WTC11 (cell line): ENCODE measurements around the gene LYPD6B. TPM values are rescaled to one million over a fixed set of nuclear protein-coding genes. Genes with fewer than 3 reads are reported as not detected.

Experiments used
- ATAC-seq: fragments of 200-7000 bp; cut with Tn5 transposase; 2 replicates; pipeline ENCODE4 v1.10.0; 2021; ENCODE audit warnings: mild to moderate bottlenecking, moderate library complexity
- CTCF ChIA-PET: fragments of 300-600 bp; sonication (Branson Sonifier 250); formaldehyde crosslinking; loops from one replicate; lab custom pipeline; 2021; ENCODE audit warnings: antibody characterized with exemption; lab: Charles Lee
- POLR2A ChIA-PET: fragments of 350-600 bp; sonication (Branson Sonifier 250); formaldehyde crosslinking; loops from one replicate; lab custom pipeline; 2021; ENCODE audit warnings: antibody characterized with exemption; lab: Charles Lee
- DNase-seq: peaks from one replicate; pipeline ENCODE4 v3.0.0; 2021; ENCODE audit warnings: low spot score
- H3K27ac Mint-ChIP-seq: 2 replicates; pipeline ENCODE4 v1.8.0; 2021; ENCODE audit warnings: mixed read lengths
- H3K27me3 Mint-ChIP-seq: 2 replicates; pipeline ENCODE4 v1.8.0; 2021; ENCODE audit warnings: low read depth, mild to moderate bottlenecking, moderate library complexity, mixed read lengths
- H3K36me3 Mint-ChIP-seq: 2 replicates; pipeline ENCODE4 v1.8.0; 2021; ENCODE audit warnings: mixed read lengths
- H3K4me1 Mint-ChIP-seq: 2 replicates; pipeline ENCODE4 v1.8.0; 2022; ENCODE audit warnings: mixed read lengths
- H3K4me3 Mint-ChIP-seq: 2 replicates; pipeline ENCODE4 v1.8.0; 2021; ENCODE audit warnings: mild to moderate bottlenecking, moderate library complexity, mixed read lengths
- H3K9me3 Mint-ChIP-seq: 2 replicates; pipeline ENCODE4 v1.8.0; 2021; ENCODE audit warnings: mixed read lengths
- ELF4 ChIP-seq: sonication (generic); formaldehyde crosslinking; IDR thresholded peaks from 2 replicates; pipeline ENCODE4 v1.8.1; 2022; ENCODE audit warnings: low read depth, mild to moderate bottlenecking, moderate library complexity, missing genetic modification reagents
- ESRRA ChIP-seq: sonication (generic); formaldehyde crosslinking; IDR thresholded peaks from 2 replicates; pipeline ENCODE4 v1.8.1; 2022; ENCODE audit warnings: mild to moderate bottlenecking, missing genetic modification reagents, borderline replicate concordance
- MXD4 ChIP-seq: fragments of 250-450 bp; sonication (Bioruptor Pico); IDR thresholded peaks from 2 replicates; pipeline ENCODE4 v1.8.0; 2021; ENCODE audit warnings: mild to moderate bottlenecking, moderate library complexity, borderline replicate concordance
- NR3C1 ChIP-seq: sonication (generic); formaldehyde crosslinking; conservative IDR thresholded peaks from 2 replicates; pipeline ENCODE4 v1.8.1; 2023; ENCODE audit warnings: low read depth, mild to moderate bottlenecking, missing genetic modification reagents
- RELA ChIP-seq: sonication (generic); formaldehyde crosslinking; IDR thresholded peaks from 2 replicates; pipeline ENCODE4 v1.8.1; 2022; ENCODE audit warnings: missing genetic modification reagents, mild to moderate bottlenecking, borderline replicate concordance
- RORB ChIP-seq: fragments of 250-450 bp; sonication (Bioruptor Pico); IDR thresholded peaks from 2 replicates; pipeline ENCODE4 v1.9.0; 2021; ENCODE audit warnings: mild to moderate bottlenecking
- ZNF121 ChIP-seq: sonication (generic); formaldehyde crosslinking; IDR thresholded peaks from 2 replicates; pipeline ENCODE4 v1.8.0; 2023; ENCODE audit warnings: missing genetic modification reagents
- ZNF219 ChIP-seq: sonication (generic); formaldehyde crosslinking; IDR thresholded peaks from 2 replicates; pipeline ENCODE4 v1.8.0; 2023; ENCODE audit warnings: missing genetic modification reagents, mild to moderate bottlenecking, borderline replicate concordance
- ZNF317 ChIP-seq: sonication (generic); formaldehyde crosslinking; IDR thresholded peaks from 2 replicates; pipeline ENCODE4 v1.8.1; 2023; ENCODE audit warnings: low read depth, mild to moderate bottlenecking, moderate library complexity, missing genetic modification reagents, borderline replicate concordance
- ZNF396 ChIP-seq: fragments of 250-450 bp; sonication (Bioruptor Pico); IDR thresholded peaks from 2 replicates; pipeline ENCODE4 v1.8.0; 2021; ENCODE audit warnings: mild to moderate bottlenecking, moderate library complexity, borderline replicate concordance
- ZNF423 ChIP-seq: fragments of 250-450 bp; sonication (Bioruptor Pico); IDR thresholded peaks from 2 replicates; pipeline ENCODE4 v2.1.2; 2022; ENCODE audit warnings: mild to moderate bottlenecking, moderate library complexity
- total RNA-seq: library from RNA; stranded (reverse); gene quantifications from 3 replicates; pipeline ENCODE4 v1.2.3, GENCODE V29; 2021
- TF ChIP-seq, protein P1 (sequence below): sonication (generic); formaldehyde crosslinking; IDR thresholded peaks from 2 replicates; pipeline ENCODE4 v1.8.1; 2023; ENCODE audit warnings: mild to moderate bottlenecking, missing genetic modification reagents
- TF ChIP-seq, protein P2 (sequence below): sonication (generic); formaldehyde crosslinking; IDR thresholded peaks from 2 replicates; pipeline ENCODE4 v1.8.0; 2022; ENCODE audit warnings: mild to moderate bottlenecking, missing genetic modification reagents
- TF ChIP-seq, protein P3 (sequence below): sonication (generic); formaldehyde crosslinking; IDR thresholded peaks from 2 replicates; pipeline ENCODE4 v1.8.0; 2022; ENCODE audit warnings: mild to moderate bottlenecking, missing genetic modification reagents
- TF ChIP-seq, protein P4 (sequence below): sonication (generic); formaldehyde crosslinking; IDR thresholded peaks from 2 replicates; pipeline ENCODE4 v1.8.0; 2023; ENCODE audit warnings: missing genetic modification reagents, mild to moderate bottlenecking, borderline replicate concordance
- TF ChIP-seq, protein P5 (sequence below): fragments of 200-600 bp; IDR thresholded peaks from 2 replicates; pipeline ENCODE4 v1.8.0; 2022; ENCODE audit warnings: antibody characterized with exemption
- TF ChIP-seq, protein P6 (sequence below): fragments of 250-450 bp; sonication (Bioruptor Pico); IDR thresholded peaks from 2 replicates; pipeline ENCODE4 v1.8.0; 2021; ENCODE audit warnings: mild to moderate bottlenecking
- TF ChIP-seq, protein P7 (sequence below): fragments of 250-450 bp; sonication (Bioruptor Pico); IDR thresholded peaks from 2 replicates; pipeline ENCODE4 v1.9.0; 2021; ENCODE audit warnings: moderate library complexity, mild to moderate bottlenecking, inconsistent platforms, borderline replicate concordance

Gene LYPD6B
- total RNA-seq, 1 experiment from 2014 or later: 1.6 TPM

DNA sequence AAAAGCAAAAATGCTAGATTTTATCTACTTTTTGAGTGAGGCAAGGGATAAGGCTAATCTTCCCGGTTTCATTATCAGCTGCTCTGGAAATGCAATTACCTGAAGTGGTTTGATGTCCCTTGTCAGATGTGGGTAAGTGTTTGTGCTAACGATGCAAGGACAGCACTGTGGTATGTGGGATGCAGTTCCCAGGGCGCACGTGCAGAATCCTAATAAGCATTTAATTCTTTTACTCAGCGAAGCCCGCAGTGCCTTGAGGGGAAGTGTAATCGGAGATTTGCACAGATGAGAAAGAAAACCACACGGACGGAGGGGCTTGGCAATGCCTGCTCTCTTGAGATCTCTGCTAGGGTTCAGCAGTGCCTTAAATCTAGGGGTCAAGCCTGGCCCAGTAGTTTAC lies 183.4 kb downstream of the LYPD6B start:
- POLR2A ChIA-PET: no interaction called here
- no peak overlapping the region for H3K4me3 Mint-ChIP-seq
- H3K36me3 Mint-ChIP-seq: no peaks in the 10 kb centered on the region
- TF ChIP-seq, protein P1, sequence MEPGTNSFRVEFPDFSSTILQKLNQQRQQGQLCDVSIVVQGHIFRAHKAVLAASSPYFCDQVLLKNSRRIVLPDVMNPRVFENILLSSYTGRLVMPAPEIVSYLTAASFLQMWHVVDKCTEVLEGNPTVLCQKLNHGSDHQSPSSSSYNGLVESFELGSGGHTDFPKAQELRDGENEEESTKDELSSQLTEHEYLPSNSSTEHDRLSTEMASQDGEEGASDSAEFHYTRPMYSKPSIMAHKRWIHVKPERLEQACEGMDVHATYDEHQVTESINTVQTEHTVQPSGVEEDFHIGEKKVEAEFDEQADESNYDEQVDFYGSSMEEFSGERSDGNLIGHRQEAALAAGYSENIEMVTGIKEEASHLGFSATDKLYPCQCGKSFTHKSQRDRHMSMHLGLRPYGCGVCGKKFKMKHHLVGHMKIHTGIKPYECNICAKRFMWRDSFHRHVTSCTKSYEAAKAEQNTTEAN (CRISPR knock-in tag): no peak
- TF ChIP-seq ZNF396 (CRISPR knock-in tag) (no peak), ZNF121 (no peak), RORB (CRISPR knock-in tag) (no peak), RELA (CRISPR knock-in tag) (no peak), ELF4 (CRISPR knock-in tag) (no peak), ZNF423 (CRISPR knock-in tag) (no peak), ESRRA (CRISPR knock-in tag) (no peak), MXD4 (CRISPR knock-in tag) (no peak), ZNF219 (no peak), ZNF317 (CRISPR knock-in tag) (no peak), NR3C1 (CRISPR knock-in tag) (no peak)
- TF ChIP-seq, protein P2, sequence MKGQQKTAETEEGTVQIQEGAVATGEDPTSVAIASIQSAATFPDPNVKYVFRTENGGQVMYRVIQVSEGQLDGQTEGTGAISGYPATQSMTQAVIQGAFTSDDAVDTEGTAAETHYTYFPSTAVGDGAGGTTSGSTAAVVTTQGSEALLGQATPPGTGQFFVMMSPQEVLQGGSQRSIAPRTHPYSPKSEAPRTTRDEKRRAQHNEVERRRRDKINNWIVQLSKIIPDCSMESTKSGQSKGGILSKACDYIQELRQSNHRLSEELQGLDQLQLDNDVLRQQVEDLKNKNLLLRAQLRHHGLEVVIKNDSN (CRISPR knock-in tag): no peak
- TF ChIP-seq, protein P3, sequence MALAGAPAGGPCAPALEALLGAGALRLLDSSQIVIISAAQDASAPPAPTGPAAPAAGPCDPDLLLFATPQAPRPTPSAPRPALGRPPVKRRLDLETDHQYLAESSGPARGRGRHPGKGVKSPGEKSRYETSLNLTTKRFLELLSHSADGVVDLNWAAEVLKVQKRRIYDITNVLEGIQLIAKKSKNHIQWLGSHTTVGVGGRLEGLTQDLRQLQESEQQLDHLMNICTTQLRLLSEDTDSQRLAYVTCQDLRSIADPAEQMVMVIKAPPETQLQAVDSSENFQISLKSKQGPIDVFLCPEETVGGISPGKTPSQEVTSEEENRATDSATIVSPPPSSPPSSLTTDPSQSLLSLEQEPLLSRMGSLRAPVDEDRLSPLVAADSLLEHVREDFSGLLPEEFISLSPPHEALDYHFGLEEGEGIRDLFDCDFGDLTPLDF: no peak
- TF ChIP-seq, protein P4, sequence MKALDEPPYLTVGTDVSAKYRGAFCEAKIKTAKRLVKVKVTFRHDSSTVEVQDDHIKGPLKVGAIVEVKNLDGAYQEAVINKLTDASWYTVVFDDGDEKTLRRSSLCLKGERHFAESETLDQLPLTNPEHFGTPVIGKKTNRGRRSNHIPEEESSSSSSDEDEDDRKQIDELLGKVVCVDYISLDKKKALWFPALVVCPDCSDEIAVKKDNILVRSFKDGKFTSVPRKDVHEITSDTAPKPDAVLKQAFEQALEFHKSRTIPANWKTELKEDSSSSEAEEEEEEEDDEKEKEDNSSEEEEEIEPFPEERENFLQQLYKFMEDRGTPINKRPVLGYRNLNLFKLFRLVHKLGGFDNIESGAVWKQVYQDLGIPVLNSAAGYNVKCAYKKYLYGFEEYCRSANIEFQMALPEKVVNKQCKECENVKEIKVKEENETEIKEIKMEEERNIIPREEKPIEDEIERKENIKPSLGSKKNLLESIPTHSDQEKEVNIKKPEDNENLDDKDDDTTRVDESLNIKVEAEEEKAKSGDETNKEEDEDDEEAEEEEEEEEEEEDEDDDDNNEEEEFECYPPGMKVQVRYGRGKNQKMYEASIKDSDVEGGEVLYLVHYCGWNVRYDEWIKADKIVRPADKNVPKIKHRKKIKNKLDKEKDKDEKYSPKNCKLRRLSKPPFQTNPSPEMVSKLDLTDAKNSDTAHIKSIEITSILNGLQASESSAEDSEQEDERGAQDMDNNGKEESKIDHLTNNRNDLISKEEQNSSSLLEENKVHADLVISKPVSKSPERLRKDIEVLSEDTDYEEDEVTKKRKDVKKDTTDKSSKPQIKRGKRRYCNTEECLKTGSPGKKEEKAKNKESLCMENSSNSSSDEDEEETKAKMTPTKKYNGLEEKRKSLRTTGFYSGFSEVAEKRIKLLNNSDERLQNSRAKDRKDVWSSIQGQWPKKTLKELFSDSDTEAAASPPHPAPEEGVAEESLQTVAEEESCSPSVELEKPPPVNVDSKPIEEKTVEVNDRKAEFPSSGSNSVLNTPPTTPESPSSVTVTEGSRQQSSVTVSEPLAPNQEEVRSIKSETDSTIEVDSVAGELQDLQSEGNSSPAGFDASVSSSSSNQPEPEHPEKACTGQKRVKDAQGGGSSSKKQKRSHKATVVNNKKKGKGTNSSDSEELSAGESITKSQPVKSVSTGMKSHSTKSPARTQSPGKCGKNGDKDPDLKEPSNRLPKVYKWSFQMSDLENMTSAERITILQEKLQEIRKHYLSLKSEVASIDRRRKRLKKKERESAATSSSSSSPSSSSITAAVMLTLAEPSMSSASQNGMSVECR (CRISPR knock-in tag): no peak
- TF ChIP-seq, protein P5, sequence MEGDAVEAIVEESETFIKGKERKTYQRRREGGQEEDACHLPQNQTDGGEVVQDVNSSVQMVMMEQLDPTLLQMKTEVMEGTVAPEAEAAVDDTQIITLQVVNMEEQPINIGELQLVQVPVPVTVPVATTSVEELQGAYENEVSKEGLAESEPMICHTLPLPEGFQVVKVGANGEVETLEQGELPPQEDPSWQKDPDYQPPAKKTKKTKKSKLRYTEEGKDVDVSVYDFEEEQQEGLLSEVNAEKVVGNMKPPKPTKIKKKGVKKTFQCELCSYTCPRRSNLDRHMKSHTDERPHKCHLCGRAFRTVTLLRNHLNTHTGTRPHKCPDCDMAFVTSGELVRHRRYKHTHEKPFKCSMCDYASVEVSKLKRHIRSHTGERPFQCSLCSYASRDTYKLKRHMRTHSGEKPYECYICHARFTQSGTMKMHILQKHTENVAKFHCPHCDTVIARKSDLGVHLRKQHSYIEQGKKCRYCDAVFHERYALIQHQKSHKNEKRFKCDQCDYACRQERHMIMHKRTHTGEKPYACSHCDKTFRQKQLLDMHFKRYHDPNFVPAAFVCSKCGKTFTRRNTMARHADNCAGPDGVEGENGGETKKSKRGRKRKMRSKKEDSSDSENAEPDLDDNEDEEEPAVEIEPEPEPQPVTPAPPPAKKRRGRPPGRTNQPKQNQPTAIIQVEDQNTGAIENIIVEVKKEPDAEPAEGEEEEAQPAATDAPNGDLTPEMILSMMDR: no peak
- TF ChIP-seq, protein P6, sequence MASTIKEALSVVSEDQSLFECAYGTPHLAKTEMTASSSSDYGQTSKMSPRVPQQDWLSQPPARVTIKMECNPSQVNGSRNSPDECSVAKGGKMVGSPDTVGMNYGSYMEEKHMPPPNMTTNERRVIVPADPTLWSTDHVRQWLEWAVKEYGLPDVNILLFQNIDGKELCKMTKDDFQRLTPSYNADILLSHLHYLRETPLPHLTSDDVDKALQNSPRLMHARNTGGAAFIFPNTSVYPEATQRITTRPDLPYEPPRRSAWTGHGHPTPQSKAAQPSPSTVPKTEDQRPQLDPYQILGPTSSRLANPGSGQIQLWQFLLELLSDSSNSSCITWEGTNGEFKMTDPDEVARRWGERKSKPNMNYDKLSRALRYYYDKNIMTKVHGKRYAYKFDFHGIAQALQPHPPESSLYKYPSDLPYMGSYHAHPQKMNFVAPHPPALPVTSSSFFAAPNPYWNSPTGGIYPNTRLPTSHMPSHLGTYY (CRISPR knock-in tag): no peak
- TF ChIP-seq, protein P7, sequence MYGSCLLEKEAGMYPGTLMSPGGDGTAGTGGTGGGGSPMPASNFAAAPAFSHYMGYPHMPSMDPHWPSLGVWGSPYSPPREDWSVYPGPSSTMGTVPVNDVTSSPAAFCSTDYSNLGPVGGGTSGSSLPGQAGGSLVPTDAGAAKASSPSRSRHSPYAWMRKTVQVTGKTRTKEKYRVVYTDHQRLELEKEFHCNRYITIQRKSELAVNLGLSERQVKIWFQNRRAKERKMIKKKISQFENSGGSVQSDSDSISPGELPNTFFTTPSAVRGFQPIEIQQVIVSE (CRISPR knock-in tag): no peak
- TF ChIP-seq, all 79 proteins: peak for 0
- no peak overlapping the region for H3K27ac Mint-ChIP-seq
- H3K4me1 Mint-ChIP-seq: peaks cover 36% of the 10 kb centered on the region
- no peaks in the 10 kb centered on the region for H3K9me3 Mint-ChIP-seq
- no peaks in the 10 kb centered on the region for H3K27me3 Mint-ChIP-seq
- ATAC-seq (no peak), DNase-seq (no peak)
- CTCF ChIA-PET: interaction anchor here (1.0 kb wide), 1 partner anchor 108 kb away, joined by 3 read pairs; no protein-coding TSS in a partner anchor
